HG02840 (cell line): Measurements from ENCODE around the gene ETFBKMT.
"Not testable (repeated sequence)": the region's sequence is repeated elsewhere in the genome, so short reads cannot be mapped to it uniquely, and the experiment has no call there.

ENCODE experiments used
- ATAC-seq: cut with Tn5 transposase; IDR thresholded peaks from one replicate; pipeline ENCODE4 v1.9.1; 2021; ENCODE audit warnings: mild to moderate bottlenecking, moderate library complexity, moderate number of reproducible peaks; ENCODE audit not compliant: unreplicated experiment, low FRiP score

The ETFBKMT gene

GRCh38 chr12:31716998-31717397 lies 57.5 kb downstream of the ETFBKMT start:
- ATAC-seq = not testable (repeated sequence)

GRCh38 chr12:31718542-31719198 lies 59.2 kb downstream of the ETFBKMT start:
- not testable (repeated sequence) for ATAC-seq

- ATAC-seq = no peak
Measured at GRCh38 chr12:31722580-31722979, 63.1 kb downstream of the ETFBKMT start.
